HEK293 (cell line): Measurements from ENCODE around the gene CHST15.

Experiments used
- CTCF ChIP-seq: fragments of 450-650 bp; formaldehyde crosslinking; IDR thresholded peaks from 2 replicates; pipeline ENCODE4 v1.5.1; 2016; ENCODE audit warnings: missing biosample characterization, missing genetic modification characterization
- ELK4 ChIP-seq: IDR thresholded peaks from 2 replicates; pipeline ENCODE4 v1.6.1; 2011; ENCODE audit warnings: mild to moderate bottlenecking, low read depth, low read length, borderline replicate concordance
- KLF10 ChIP-seq: fragments of 450-650 bp; IDR thresholded peaks from 2 replicates; pipeline ENCODE4 v1.5.1; 2018; ENCODE audit warnings: missing biosample characterization, mild to moderate bottlenecking, missing genetic modification characterization
- SP2 ChIP-seq: fragments of 450-650 bp; formaldehyde crosslinking; IDR thresholded peaks from 2 replicates; pipeline ENCODE4 v1.5.1; 2016; ENCODE audit warnings: missing biosample characterization, missing genetic modification characterization
- TCF7L2 ChIP-seq: IDR thresholded peaks from 2 replicates; pipeline ENCODE4 v1.6.1; 2011; ENCODE audit warnings: low read depth, mild to moderate bottlenecking, inconsistent platforms, low read length, moderate library complexity, borderline replicate concordance
- ZNF146 ChIP-seq: fragments of 450-650 bp; formaldehyde crosslinking; IDR thresholded peaks from 2 replicates; pipeline ENCODE4 v1.5.1; 2016; ENCODE audit warnings: missing biosample characterization, missing genetic modification characterization
- ZNF174 ChIP-seq: fragments of 450-650 bp; formaldehyde crosslinking; IDR thresholded peaks from 2 replicates; pipeline ENCODE4 v1.5.0; 2017; ENCODE audit warnings: missing biosample characterization, mild to moderate bottlenecking, missing genetic modification characterization
- ZNF433 ChIP-seq: fragments of 450-650 bp; formaldehyde crosslinking; IDR thresholded peaks from 2 replicates; pipeline ENCODE4 v1.5.1; 2016; ENCODE audit warnings: missing biosample characterization, missing genetic modification characterization, low read depth
- ZNF621 ChIP-seq: fragments of 450-650 bp; formaldehyde crosslinking; IDR thresholded peaks from 2 replicates; pipeline ENCODE4 v1.5.1; 2017; ENCODE audit warnings: missing biosample characterization, missing genetic modification characterization
- ZNF660 ChIP-seq: fragments of 450-650 bp; IDR thresholded peaks from 2 replicates; pipeline ENCODE4 v1.5.1; 2018; ENCODE audit warnings: missing biosample characterization, mild to moderate bottlenecking, missing genetic modification characterization
- TF ChIP-seq, protein P1 (sequence below): fragments of 450-650 bp; formaldehyde crosslinking; IDR thresholded peaks from 2 replicates; pipeline ENCODE4 v1.5.1; 2016; ENCODE audit warnings: missing biosample characterization, missing genetic modification characterization
- TF ChIP-seq, protein P2 (sequence below): fragments of 450-650 bp; formaldehyde crosslinking; IDR thresholded peaks from 2 replicates; pipeline ENCODE4 v1.5.1; 2017; ENCODE audit warnings: missing biosample characterization, missing genetic modification characterization
- TF ChIP-seq, protein P3 (sequence below): fragments of 450-650 bp; formaldehyde crosslinking; IDR thresholded peaks from 2 replicates; pipeline ENCODE4 v1.5.1; 2016; ENCODE audit warnings: missing biosample characterization, missing genetic modification characterization

DNA sequence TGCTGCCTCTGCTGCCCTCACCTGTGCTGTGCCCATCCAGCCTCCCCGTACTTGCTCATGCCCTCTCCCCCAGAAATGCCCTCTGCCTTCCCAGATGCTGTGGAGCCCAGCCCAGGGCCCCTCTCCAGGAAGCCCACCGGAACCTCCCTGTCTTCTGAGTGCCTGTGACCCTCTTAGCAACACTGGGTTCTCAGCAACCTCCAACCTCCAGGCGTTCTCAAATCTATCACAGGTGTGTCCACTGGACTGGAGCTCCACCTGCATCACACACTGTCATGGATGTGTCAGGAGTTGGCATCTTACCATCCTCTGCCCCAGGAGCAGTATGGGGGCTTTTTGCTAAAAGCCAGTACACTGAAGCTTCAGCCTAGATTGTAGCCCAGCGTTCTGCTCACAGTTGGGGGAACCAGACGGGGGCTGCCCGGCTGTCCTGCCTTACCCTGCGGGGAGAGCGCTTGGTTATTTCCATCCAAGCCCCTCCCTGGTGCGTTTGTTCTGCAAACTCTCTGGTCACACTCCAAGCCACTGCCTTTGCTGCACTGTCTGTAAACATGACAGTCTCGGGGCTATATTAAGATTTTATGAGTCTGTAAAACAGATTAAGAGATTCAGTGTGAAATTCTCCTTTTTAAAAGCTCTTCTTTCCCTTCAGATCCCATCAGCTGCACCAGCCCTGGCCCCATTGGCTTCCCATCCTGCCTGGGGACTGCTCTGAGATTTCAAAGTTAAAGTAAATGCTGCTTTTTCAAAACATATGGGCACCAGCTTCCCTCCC lies 130.5 kb downstream of the CHST15 start:
- no peak for TF ChIP-seq CTCF (tag by site-specific recombination)
- no peak for TF ChIP-seq KLF10 (tag by site-specific recombination)
- TF ChIP-seq, protein P1, sequence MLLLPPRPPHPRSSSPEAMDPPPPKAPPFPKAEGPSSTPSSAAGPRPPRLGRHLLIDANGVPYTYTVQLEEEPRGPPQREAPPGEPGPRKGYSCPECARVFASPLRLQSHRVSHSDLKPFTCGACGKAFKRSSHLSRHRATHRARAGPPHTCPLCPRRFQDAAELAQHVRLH (tag by site-specific recombination) = no peak
- TF ChIP-seq ZNF433 (tag by site-specific recombination) = no peak
- no peak for TF ChIP-seq ZNF174 (tag by site-specific recombination)
- no peak for TF ChIP-seq SP2 (tag by site-specific recombination)
- no peak for TF ChIP-seq ZNF660
- TF ChIP-seq, protein P2, sequence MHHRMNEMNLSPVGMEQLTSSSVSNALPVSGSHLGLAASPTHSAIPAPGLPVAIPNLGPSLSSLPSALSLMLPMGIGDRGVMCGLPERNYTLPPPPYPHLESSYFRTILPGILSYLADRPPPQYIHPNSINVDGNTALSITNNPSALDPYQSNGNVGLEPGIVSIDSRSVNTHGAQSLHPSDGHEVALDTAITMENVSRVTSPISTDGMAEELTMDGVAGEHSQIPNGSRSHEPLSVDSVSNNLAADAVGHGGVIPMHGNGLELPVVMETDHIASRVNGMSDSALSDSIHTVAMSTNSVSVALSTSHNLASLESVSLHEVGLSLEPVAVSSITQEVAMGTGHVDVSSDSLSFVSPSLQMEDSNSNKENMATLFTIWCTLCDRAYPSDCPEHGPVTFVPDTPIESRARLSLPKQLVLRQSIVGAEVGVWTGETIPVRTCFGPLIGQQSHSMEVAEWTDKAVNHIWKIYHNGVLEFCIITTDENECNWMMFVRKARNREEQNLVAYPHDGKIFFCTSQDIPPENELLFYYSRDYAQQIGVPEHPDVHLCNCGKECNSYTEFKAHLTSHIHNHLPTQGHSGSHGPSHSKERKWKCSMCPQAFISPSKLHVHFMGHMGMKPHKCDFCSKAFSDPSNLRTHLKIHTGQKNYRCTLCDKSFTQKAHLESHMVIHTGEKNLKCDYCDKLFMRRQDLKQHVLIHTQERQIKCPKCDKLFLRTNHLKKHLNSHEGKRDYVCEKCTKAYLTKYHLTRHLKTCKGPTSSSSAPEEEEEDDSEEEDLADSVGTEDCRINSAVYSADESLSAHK (tag by site-specific recombination) = no peak
- TF ChIP-seq, protein P3, sequence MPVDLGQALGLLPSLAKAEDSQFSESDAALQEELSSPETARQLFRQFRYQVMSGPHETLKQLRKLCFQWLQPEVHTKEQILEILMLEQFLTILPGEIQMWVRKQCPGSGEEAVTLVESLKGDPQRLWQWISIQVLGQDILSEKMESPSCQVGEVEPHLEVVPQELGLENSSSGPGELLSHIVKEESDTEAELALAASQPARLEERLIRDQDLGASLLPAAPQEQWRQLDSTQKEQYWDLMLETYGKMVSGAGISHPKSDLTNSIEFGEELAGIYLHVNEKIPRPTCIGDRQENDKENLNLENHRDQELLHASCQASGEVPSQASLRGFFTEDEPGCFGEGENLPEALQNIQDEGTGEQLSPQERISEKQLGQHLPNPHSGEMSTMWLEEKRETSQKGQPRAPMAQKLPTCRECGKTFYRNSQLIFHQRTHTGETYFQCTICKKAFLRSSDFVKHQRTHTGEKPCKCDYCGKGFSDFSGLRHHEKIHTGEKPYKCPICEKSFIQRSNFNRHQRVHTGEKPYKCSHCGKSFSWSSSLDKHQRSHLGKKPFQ (tag by site-specific recombination) = no peak
- TF ChIP-seq ZNF621 (tag by site-specific recombination) = no peak
- TF ChIP-seq ELK4 = no peak
- no peak for TF ChIP-seq ZNF146 (tag by site-specific recombination)
- no peak for TF ChIP-seq TCF7L2
